Nephron progenitor cell (in vitro differentiated cells): ENCODE data around the gene AHSA1.

Experiments
- DNase-seq: peaks from one replicate; pipeline ENCODE4 v3.0.0; 2021
- H3K27ac Mint-ChIP-seq: 2 replicates; pipeline ENCODE4 v1.8.0; 2021; ENCODE audit warnings: mild to moderate bottlenecking, moderate library complexity, mixed read lengths
- H3K27me3 Mint-ChIP-seq: 2 replicates; pipeline ENCODE4 v1.8.0; 2021; ENCODE audit warnings: mild to moderate bottlenecking, low read depth, mixed read lengths; ENCODE audit not compliant: poor library complexity
- H3K36me3 Mint-ChIP-seq: 2 replicates; pipeline ENCODE4 v1.8.0; 2021; ENCODE audit warnings: low read depth, mixed read lengths
- H3K4me1 Mint-ChIP-seq: 2 replicates; pipeline ENCODE4 v1.8.0; 2021; ENCODE audit warnings: mixed read lengths
- H3K4me3 Mint-ChIP-seq: 2 replicates; pipeline ENCODE4 v1.8.0; 2021; ENCODE audit warnings: mild to moderate bottlenecking, moderate library complexity, mixed read lengths
- H3K9me3 Mint-ChIP-seq: 2 replicates; pipeline ENCODE4 v1.8.0; 2021; ENCODE audit warnings: mild to moderate bottlenecking, moderate library complexity, mixed read lengths
- CTCF ChIP-seq: fragments of 200-600 bp; sonication (generic); IDR thresholded peaks from 2 replicates; pipeline ENCODE4 v1.5.0; 2021; ENCODE audit warnings: antibody characterized with exemption

AHSA1 gene

DNA sequence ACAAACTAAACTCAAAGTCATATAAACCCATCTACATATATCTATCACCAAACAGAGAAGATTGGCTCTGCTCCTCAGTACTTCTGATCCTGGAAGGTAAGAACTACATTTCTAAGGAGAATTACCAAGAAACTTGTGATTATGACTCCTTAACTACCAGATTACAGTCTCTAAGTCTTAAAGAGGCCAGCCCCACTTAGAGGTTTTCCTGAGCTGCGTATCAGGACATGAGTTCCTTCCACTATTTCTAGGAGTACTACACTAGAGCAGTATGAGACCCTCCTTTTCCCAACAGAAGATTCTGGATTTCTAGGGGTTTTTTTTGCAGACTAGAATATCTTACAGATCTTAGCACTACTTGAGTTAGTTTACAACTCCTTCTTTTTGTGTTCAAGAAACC lies 34.5 kb upstream of the AHSA1 start, which contains the start of gene NOXRED1:
NOXRED1 (minus strand) TSS at position 101 of the 400 bp plus-strand sequence. CDS start 634 bp downstream, outside the sequence.
- Mint-ChIP-seq H3K36me3 (peaks cover 84% of the 10 kb centered on the region), H3K27ac (no peak within 1 kb of the TSS), H3K4me1 (no peaks in the 10 kb centered on the region), H3K9me3 (peaks cover 28% of the 10 kb centered on the region), H3K27me3 (peaks cover 3% of the 10 kb centered on the region), H3K4me3 (no peak within 1 kb of the TSS)
- DNase-seq, result no peak
- no peak for TF ChIP-seq CTCF

- H3K9me3 Mint-ChIP-seq, result peaks cover 14% of the 10 kb centered on the region
- no peak for DNase-seq
- H3K27ac Mint-ChIP-seq, result no peak overlapping the region
- H3K4me3 Mint-ChIP-seq, result no peak overlapping the region
- peaks cover 3% of the 10 kb centered on the region for H3K27me3 Mint-ChIP-seq
- no peaks in the 10 kb centered on the region for H3K4me1 Mint-ChIP-seq
- TF ChIP-seq CTCF, result no peak
- peaks cover 88% of the 10 kb centered on the region for H3K36me3 Mint-ChIP-seq
Measured at GRCh38 chr14:77424862-77425261, 33.0 kb upstream of the AHSA1 start.

- no peak for DNase-seq
- TF ChIP-seq CTCF, result no peak
- peaks cover 84% of the 10 kb centered on the region for H3K36me3 Mint-ChIP-seq
- peaks cover 3% of the 10 kb centered on the region for H3K27me3 Mint-ChIP-seq
- no peaks in the 10 kb centered on the region for H3K9me3 Mint-ChIP-seq
- H3K4me3 Mint-ChIP-seq, result no peak overlapping the region
- no peaks in the 10 kb centered on the region for H3K4me1 Mint-ChIP-seq
- no peak overlapping the region for H3K27ac Mint-ChIP-seq
Measured at GRCh38 chr14:77426396-77426795, 31.5 kb upstream of the AHSA1 start.

GRCh38 chr14:77436042-77436441 lies 21.9 kb upstream of the AHSA1 start:
- TF ChIP-seq CTCF, result no peak
- Mint-ChIP-seq H3K27ac (no peak overlapping the region), H3K4me3 (no peak overlapping the region), H3K36me3 (peaks cover 47% of the 10 kb centered on the region), H3K9me3 (no peaks in the 10 kb centered on the region), H3K27me3 (no peaks in the 10 kb centered on the region), H3K4me1 (no peaks in the 10 kb centered on the region)
- no peak for DNase-seq

GRCh38 chr14:77438596-77438995 lies 19.3 kb upstream of the AHSA1 start:
- H3K36me3 Mint-ChIP-seq, result peaks cover 56% of the 10 kb centered on the region

More at GRCh38 chr14:77438596-77438995, 19.3 kb upstream of the AHSA1 start:
- Mint-ChIP-seq H3K4me1 (no peaks in the 10 kb centered on the region), H3K27ac (no peak overlapping the region), H3K27me3 (no peaks in the 10 kb centered on the region), H3K4me3 (no peak overlapping the region), H3K9me3 (no peaks in the 10 kb centered on the region)
- DNase-seq, result no peak
- TF ChIP-seq CTCF, result no peak
